GM20431 (cell line): Measurements from ENCODE around the gene TMPRSS6.

Experiments
- in situ Hi-C: fragments of 300-500 bp; cut with MseI, MboI; formaldehyde crosslinking; loops from one replicate; pipeline ENCODE4 v1.15.0; 2020; ENCODE audit warnings: low sequenced_read_pairs; ENCODE audit not compliant: unreplicated experiment

TMPRSS6 gene

GRCh38 chr22:37036655-37037377 is 72.7 kb downstream of the TMPRSS6 start:
- in situ Hi-C loops, result no loop called here

DNA sequence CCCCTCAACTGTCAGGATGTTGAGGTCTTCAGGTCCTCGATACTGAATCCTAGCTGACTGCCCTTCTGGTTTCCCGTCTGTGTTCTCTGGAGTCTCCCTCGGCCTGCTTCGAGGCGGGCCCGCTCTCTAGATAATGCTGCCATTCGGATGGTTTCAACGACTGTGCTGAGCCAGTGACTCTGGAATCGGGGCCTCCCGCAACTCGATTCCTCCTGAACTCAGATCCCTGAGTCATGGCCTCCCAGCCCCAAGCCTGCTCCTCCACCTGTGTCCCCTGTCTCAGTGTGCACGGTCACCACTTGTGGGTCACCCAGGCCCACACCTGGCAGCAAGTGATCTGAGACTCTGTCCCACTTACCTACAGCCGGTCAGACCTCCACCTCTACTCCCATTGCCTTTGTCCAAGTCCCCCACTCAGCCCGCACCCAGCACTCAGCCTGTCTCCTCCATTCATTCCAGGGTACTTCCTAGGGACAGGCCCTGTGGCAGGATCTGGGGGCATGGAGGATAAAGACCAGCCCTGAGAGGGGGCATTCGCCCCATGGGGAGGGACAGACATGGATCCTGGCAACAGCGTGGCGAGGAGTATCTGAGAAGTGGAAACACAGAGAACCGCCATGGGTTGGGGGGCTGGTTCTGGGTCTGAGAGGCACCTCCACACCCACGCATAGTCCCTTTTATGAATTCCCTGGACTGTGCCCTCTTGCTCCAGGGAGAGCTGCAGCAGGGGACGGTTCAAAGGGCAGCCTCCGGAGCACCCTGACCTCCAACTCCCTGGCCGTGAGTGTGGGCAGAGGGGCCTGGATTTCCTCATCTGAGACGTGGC is 75.7 kb downstream of the TMPRSS6 start:
- in situ Hi-C loops, result no loop called here

GRCh38 chr22:37032535-37033460 is 76.7 kb downstream of the TMPRSS6 start:
- in situ Hi-C loops, result no loop called here

GRCh38 chr22:37032134-37032534 is 77.4 kb downstream of the TMPRSS6 start:
- in situ Hi-C loops, result no loop called here

DNA sequence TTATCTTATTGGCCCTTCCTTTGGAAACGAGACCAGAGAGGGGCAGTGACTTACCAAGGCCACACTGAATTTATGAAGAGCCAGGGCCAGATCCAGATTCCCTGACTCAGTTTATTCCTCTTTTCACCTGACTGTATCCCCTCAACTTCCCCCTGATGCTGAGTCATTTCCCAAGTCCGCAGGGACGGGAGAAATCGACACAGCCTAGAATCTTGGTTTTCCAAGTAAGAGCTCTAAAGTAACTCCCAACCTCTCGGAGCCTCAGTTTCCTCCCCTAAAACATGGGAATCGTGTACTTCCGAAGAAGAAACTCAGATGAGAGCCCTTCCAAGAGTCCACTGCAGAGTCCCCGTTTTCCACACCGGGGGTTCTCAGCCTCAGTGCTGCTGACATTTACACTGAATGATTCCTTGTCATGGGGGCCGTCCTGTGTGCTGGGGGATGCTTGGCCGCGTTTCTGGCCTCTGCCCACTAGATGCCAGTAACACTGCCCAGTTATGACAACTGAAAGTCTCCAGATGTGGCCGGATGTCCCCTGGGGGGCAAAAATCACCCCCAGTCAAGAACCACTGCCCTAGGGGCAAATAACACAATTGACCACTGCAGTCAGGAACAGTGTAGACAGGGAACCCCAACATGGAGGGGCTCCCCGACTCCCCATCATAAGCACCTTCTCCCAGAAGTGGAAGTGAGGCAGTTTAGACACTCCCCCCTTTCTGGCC is 78.8 kb downstream of the TMPRSS6 start:
- in situ Hi-C loops, result no loop called here

GRCh38 chr22:37028692-37029674 is 80.5 kb downstream of the TMPRSS6 start:
- in situ Hi-C loops, result no loop called here

- in situ Hi-C loops, result no loop called here
Measured at GRCh38 chr22:37027556-37027955, 82.0 kb downstream of the TMPRSS6 start.

GRCh38 chr22:37026325-37026724 is 83.2 kb downstream of the TMPRSS6 start:
- in situ Hi-C loops, result no loop called here

- in situ Hi-C loops, result no loop called here
Measured at GRCh38 chr22:37025500-37026070, 83.9 kb downstream of the TMPRSS6 start.

GRCh38 chr22:37024339-37025157 is 85.0 kb downstream of the TMPRSS6 start:
- in situ Hi-C loops, result loop anchor here (25.0 kb wide), 1 partner anchor 487 kb away; the partner anchor contains the start of gene EIF3D

- in situ Hi-C loops, result loop anchor here (25.0 kb wide), 1 partner anchor 487 kb away; the partner anchor contains the start of gene EIF3D
Measured at GRCh38 chr22:37023743-37024338, 85.7 kb downstream of the TMPRSS6 start.

- in situ Hi-C loops, result loop anchor here (25.0 kb wide), 1 partner anchor 485 kb away; the partner anchor contains the start of gene EIF3D
Measured at GRCh38 chr22:37022483-37023337, 86.8 kb downstream of the TMPRSS6 start.

- in situ Hi-C loops, result loop anchor here (25.0 kb wide), 1 partner anchor 485 kb away; the partner anchor contains the start of gene EIF3D
Measured at GRCh38 chr22:37021710-37022482, 87.6 kb downstream of the TMPRSS6 start.

GRCh38 chr22:37021041-37021440 is 88.5 kb downstream of the TMPRSS6 start:
- in situ Hi-C loops, result loop anchor here (25.0 kb wide), 1 partner anchor 484 kb away; the partner anchor contains the start of gene EIF3D

GRCh38 chr22:37020192-37020479 is 89.4 kb downstream of the TMPRSS6 start:
- in situ Hi-C loops, result loop anchor here (25.0 kb wide), 1 partner anchor 483 kb away; the partner anchor contains the start of gene EIF3D
